ENCODE measurements around the gene XPO6. TPM values are rescaled to one million over a fixed set of nuclear protein-coding genes. Genes with fewer than 3 reads are reported as not detected.

XPO6 gene
- total and polyA plus RNA-seq, 12 donors = 61.1 to 194 (median 95.8) TPM

DNA sequence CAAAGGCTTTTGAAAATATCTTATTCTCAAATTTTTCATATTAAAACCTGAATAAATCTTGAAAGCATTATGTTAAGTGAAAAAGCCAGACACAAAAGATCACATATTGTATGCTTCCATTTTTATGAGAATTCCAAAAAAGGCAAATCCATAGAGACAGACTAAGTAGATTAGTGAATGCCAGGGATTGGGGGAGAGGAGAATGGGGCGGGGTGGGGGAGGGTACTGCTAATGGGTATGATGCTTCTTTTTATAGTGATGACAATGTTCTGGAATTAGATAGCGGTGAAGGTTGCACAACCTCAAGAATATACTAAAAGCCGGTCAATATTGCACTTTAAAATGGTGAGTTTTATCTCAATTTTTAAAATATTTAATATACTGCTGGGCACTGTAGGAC lies 44.0 kb downstream of the XPO6 start:
- intact Hi-C loops (cut with DNase I) = no loop called here
- peaks cover 0 to 26% of the 10 kb centered on the region in 2 donors for H3K36me3 ChIP-seq (replicated peaks in 1 of 2)
- WGBS, 4 donors = 95 to 100% (median 96%) methylated on average over 3 of the region's 3 CpGs

DNA sequence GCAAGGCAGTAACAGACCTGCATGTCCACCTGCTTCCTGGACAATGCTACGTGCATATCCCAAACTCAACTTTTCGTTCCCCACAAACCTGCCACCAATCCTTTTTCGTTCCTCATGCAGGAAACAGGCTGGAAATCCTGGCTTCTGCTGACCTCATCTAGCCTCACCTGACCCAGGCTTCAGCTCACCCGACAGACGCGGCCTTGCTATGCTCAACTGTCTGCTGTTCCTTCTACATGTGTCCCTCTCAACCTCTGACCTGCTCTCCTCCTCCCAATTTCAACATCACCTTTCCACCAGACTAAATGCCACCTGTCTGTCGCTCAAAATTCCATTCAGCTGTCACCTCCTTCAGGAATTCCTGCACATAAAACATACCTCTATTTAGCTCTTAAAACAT lies 44.5 kb downstream of the XPO6 start:
- DNase-seq = no peak
- TF ChIP-seq POLR2A (IDR thresholded peaks at IDR 0.05) = no peak
- TF ChIP-seq, protein P1, sequence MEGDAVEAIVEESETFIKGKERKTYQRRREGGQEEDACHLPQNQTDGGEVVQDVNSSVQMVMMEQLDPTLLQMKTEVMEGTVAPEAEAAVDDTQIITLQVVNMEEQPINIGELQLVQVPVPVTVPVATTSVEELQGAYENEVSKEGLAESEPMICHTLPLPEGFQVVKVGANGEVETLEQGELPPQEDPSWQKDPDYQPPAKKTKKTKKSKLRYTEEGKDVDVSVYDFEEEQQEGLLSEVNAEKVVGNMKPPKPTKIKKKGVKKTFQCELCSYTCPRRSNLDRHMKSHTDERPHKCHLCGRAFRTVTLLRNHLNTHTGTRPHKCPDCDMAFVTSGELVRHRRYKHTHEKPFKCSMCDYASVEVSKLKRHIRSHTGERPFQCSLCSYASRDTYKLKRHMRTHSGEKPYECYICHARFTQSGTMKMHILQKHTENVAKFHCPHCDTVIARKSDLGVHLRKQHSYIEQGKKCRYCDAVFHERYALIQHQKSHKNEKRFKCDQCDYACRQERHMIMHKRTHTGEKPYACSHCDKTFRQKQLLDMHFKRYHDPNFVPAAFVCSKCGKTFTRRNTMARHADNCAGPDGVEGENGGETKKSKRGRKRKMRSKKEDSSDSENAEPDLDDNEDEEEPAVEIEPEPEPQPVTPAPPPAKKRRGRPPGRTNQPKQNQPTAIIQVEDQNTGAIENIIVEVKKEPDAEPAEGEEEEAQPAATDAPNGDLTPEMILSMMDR (IDR thresholded peaks at IDR 0.05) = no peak
- no peaks in the 10 kb centered on the region for H3K9me3 ChIP-seq (replicated peaks in 1 of 3)
- H3K4me1 ChIP-seq (replicated peaks in 1 of 2) = peaks cover 6 to 14% of the 10 kb centered on the region in 2 donors
- no peaks in the 10 kb centered on the region for H3K27me3 ChIP-seq
- intact Hi-C loops (cut with DNase I) = no loop called here
- WGBS, 4 donors = 91 to 95% (median 92%) methylated on average over 7 of the region's 7 CpGs
- H3K27ac ChIP-seq = peak overlapping the region in 1 of 5 donors; percentile 55
- no peak overlapping the region for H3K4me3 ChIP-seq
- H3K36me3 ChIP-seq (replicated peaks in 1 of 2) = peaks cover 0 to 26% of the 10 kb centered on the region in 2 donors

More for the DNA sequence above, 44.0 kb downstream of the XPO6 start:
- Histone ChIP-seq H3K4me3 (no peak overlapping the region), H3K9me3 (replicated peaks in 1 of 3) (no peaks in the 10 kb centered on the region), H3K27ac (no peak overlapping the region), H3K4me1 (replicated peaks in 1 of 2) (peaks cover 6 to 12% of the 10 kb centered on the region in 2 donors), H3K27me3 (no peaks in the 10 kb centered on the region)
- no peak for TF ChIP-seq POLR2A (IDR thresholded peaks at IDR 0.05)
- TF ChIP-seq, protein P1 (IDR thresholded peaks at IDR 0.05) = no peak
- DNase-seq = no peak

- H3K36me3 ChIP-seq (replicated peaks in 1 of 2) = peaks cover 0 to 26% of the 10 kb centered on the region in 2 donors
- no peak for TF ChIP-seq POLR2A (IDR thresholded peaks at IDR 0.05)
- TF ChIP-seq, protein P1 (IDR thresholded peaks at IDR 0.05) = no peak
- intact Hi-C loops (cut with DNase I) = no loop called here
- H3K4me3 ChIP-seq = no peak overlapping the region
- H3K27ac ChIP-seq = peak overlapping the region in 1 of 5 donors; percentile 55
- no peaks in the 10 kb centered on the region for H3K9me3 ChIP-seq (replicated peaks in 1 of 3)
- peaks cover 6 to 21% of the 10 kb centered on the region in 2 donors for H3K4me1 ChIP-seq (replicated peaks in 1 of 2)
- WGBS, 4 donors = 67 to 79% (median 71%) methylated on average over 5 of the region's 5 CpGs
- DNase-seq = no peak
- H3K27me3 ChIP-seq = no peaks in the 10 kb centered on the region
Measured at GRCh38 chr16:28166394-28167208, 45.2 kb downstream of the XPO6 start.

- Histone ChIP-seq H3K4me3 (no peak overlapping the region), H3K27me3 (no peaks in the 10 kb centered on the region), H3K9me3 (replicated peaks in 1 of 3) (no peaks in the 10 kb centered on the region), H3K36me3 (replicated peaks in 1 of 2) (peaks cover 0 to 26% of the 10 kb centered on the region in 2 donors), H3K27ac (peak overlapping the region in 1 of 5 donors; percentile 15), H3K4me1 (replicated peaks in 1 of 2) (peaks cover 6 to 22% of the 10 kb centered on the region in 2 donors)
- no peak for TF ChIP-seq POLR2A (IDR thresholded peaks at IDR 0.05)
- TF ChIP-seq, protein P1 (IDR thresholded peaks at IDR 0.05) = no peak
- intact Hi-C loops (cut with DNase I) = no loop called here
- WGBS, 4 donors = 63 to 78% (median 70%) methylated on average over 1 of the region's 1 CpG
- DNase-seq = no peak
Measured at GRCh38 chr16:28165598-28165997, 46.2 kb downstream of the XPO6 start.
